Loucy (cell line): ENCODE measurements around the gene ZFPM1.
"Not testable (repeated sequence)": the region's sequence is repeated elsewhere in the genome, so short reads cannot be mapped to it uniquely, and the experiment has no call there.

Experiments
- H2AFZ ChIP-seq: fragments of 200-600 bp; sonication (generic); 2 replicates; pipeline ENCODE4 v1.6.0; 2016; ENCODE audit warnings: antibody characterized with exemption, mild to moderate bottlenecking, low read length, moderate library complexity
- H3F3A ChIP-seq: fragments of 200-600 bp; 2 replicates; pipeline ENCODE4 v1.6.0; 2016; ENCODE audit warnings: antibody characterized with exemption, low read depth, mild to moderate bottlenecking
- H3K27me3 ChIP-seq: fragments of 200-600 bp; sonication (generic); 2 replicates; pipeline ENCODE4 v1.6.1; 2014; ENCODE audit warnings: low read length, mild to moderate bottlenecking; ENCODE audit not compliant: insufficient read depth, poor library complexity, severe bottlenecking
- H3K36me3 ChIP-seq: fragments of 200-600 bp; sonication (generic); 2 replicates; pipeline ENCODE4 v1.6.1; 2016; ENCODE audit warnings: low read length; ENCODE audit not compliant: insufficient read depth
- H3K4me1 ChIP-seq: fragments of 200-600 bp; sonication (generic); 2 replicates; pipeline ENCODE4 v1.5.1; 2014; ENCODE audit warnings: low read length, mild to moderate bottlenecking; ENCODE audit not compliant: insufficient read depth, poor library complexity, severe bottlenecking
- H3K4me2 ChIP-seq: fragments of 200-600 bp; sonication (generic); 2 replicates; pipeline ENCODE4 v1.6.0; 2014; ENCODE audit warnings: antibody characterized with exemption, low read length, low read depth, mild to moderate bottlenecking; ENCODE audit not compliant: poor library complexity, severe bottlenecking
- H3K4me3 ChIP-seq: fragments of 200-600 bp; sonication (generic); 2 replicates; pipeline ENCODE4 v1.5.1; 2014; ENCODE audit warnings: low read length, mild to moderate bottlenecking, mixed read lengths; ENCODE audit not compliant: poor library complexity, severe bottlenecking
- H3K79me2 ChIP-seq: fragments of 200-600 bp; sonication (generic); 2 replicates; pipeline ENCODE4 v1.6.1; 2014; ENCODE audit warnings: low read length; ENCODE audit not compliant: insufficient read depth
- H3K9ac ChIP-seq: fragments of 200-600 bp; sonication (generic); 2 replicates; pipeline ENCODE4 v1.6.0; 2014; ENCODE audit warnings: mild to moderate bottlenecking, low read depth, low read length, moderate library complexity; ENCODE audit not compliant: poor library complexity, severe bottlenecking
- H3K9me2 ChIP-seq: fragments of 200-600 bp; sonication (generic); replicated peaks from 2 replicates; pipeline ENCODE4 v1.6.1; 2016; ENCODE audit warnings: low read depth, low read length, mixed read lengths
- H3K9me3 ChIP-seq: fragments of 200-600 bp; sonication (generic); 2 replicates; pipeline ENCODE4 v1.6.1; 2014; ENCODE audit warnings: mild to moderate bottlenecking, antibody characterized with exemption, low read length, low read depth; ENCODE audit not compliant: insufficient read depth
- H4K20me1 ChIP-seq: fragments of 200-600 bp; sonication (generic); 2 replicates; pipeline ENCODE4 v1.6.0; 2014; ENCODE audit warnings: antibody characterized with exemption, low read length, mild to moderate bottlenecking; ENCODE audit not compliant: insufficient read depth, poor library complexity, severe bottlenecking
- CTCF ChIP-seq: fragments of 200-600 bp; sonication (generic); conservative IDR thresholded peaks from 2 replicates; pipeline ENCODE4 v1.5.1; 2014; ENCODE audit warnings: mild to moderate bottlenecking, antibody characterized with exemption, low read length
- EZH2phosphoT487 ChIP-seq: fragments of 200-600 bp; IDR thresholded peaks from 2 replicates; pipeline ENCODE4 v1.6.1; 2018; ENCODE audit warnings: antibody characterized with exemption, mild to moderate bottlenecking, moderate library complexity, borderline replicate concordance

The ZFPM1 gene

GRCh38 chr16:88515371-88515770 lies 62.3 kb downstream of the ZFPM1 start:
- TF ChIP-seq CTCF = no peak
- no peak for TF ChIP-seq EZH2phosphoT487
- Histone ChIP-seq H3K9me3 (no peaks in the 10 kb centered on the region), H3K9ac (no peak overlapping the region), H3K79me2 (no peaks in the 10 kb centered on the region), H2AFZ (no peak overlapping the region), H3K4me3 (no peak overlapping the region), H3F3A (no peaks in the 10 kb centered on the region), H3K36me3 (no peaks in the 10 kb centered on the region; the same call in 1 of the 2 replicates), H3K27me3 (no peaks in the 10 kb centered on the region), H3K4me2 (no peak overlapping the region), H3K9me2 (no peaks in the 10 kb centered on the region), H3K4me1 (no peaks in the 10 kb centered on the region), H4K20me1 (no peaks in the 10 kb centered on the region)

- no peaks in the 10 kb centered on the region for H3K79me2 ChIP-seq
- no peak overlapping the region for H3K4me2 ChIP-seq
- H3F3A ChIP-seq = no peaks in the 10 kb centered on the region
- TF ChIP-seq CTCF = no peak
- TF ChIP-seq EZH2phosphoT487 = no peak
- no peaks in the 10 kb centered on the region for H4K20me1 ChIP-seq
- H3K36me3 ChIP-seq = no peaks in the 10 kb centered on the region; the same call in 1 of the 2 replicates
- H2AFZ ChIP-seq = no peak overlapping the region
- H3K4me3 ChIP-seq = no peak overlapping the region
- H3K9ac ChIP-seq = no peak overlapping the region
- no peaks in the 10 kb centered on the region for H3K9me2 ChIP-seq
- no peaks in the 10 kb centered on the region for H3K4me1 ChIP-seq
- no peaks in the 10 kb centered on the region for H3K27me3 ChIP-seq
- no peaks in the 10 kb centered on the region for H3K9me3 ChIP-seq
Observed at GRCh38 chr16:88515925-88516594, 63.0 kb downstream of the ZFPM1 start.

GRCh38 chr16:88516601-88517061 lies 63.6 kb downstream of the ZFPM1 start:
- Histone ChIP-seq H3K4me3 (no peak overlapping the region), H3F3A (no peaks in the 10 kb centered on the region), H3K4me2 (no peak overlapping the region), H3K36me3 (no peaks in the 10 kb centered on the region; the same call in 1 of the 2 replicates), H3K9ac (no peak overlapping the region), H3K9me3 (no peaks in the 10 kb centered on the region), H4K20me1 (no peaks in the 10 kb centered on the region), H3K79me2 (no peaks in the 10 kb centered on the region), H2AFZ (no peak overlapping the region), H3K27me3 (no peaks in the 10 kb centered on the region), H3K9me2 (no peaks in the 10 kb centered on the region), H3K4me1 (no peaks in the 10 kb centered on the region)
- no peak for TF ChIP-seq EZH2phosphoT487
- no peak for TF ChIP-seq CTCF

- H4K20me1 ChIP-seq, H3K9ac ChIP-seq, H3K4me2 ChIP-seq, H3K27me3 ChIP-seq, H3K4me1 ChIP-seq, H3F3A ChIP-seq, H3K36me3 ChIP-seq, H3K79me2 ChIP-seq, H3K9me2 ChIP-seq, H2AFZ ChIP-seq, H3K9me3 ChIP-seq, H3K4me3 ChIP-seq: not testable (repeated sequence)
Observed at GRCh38 chr16:88517208-88517774, 64.2 kb downstream of the ZFPM1 start.

GRCh38 chr16:88518411-88519111 lies 65.5 kb downstream of the ZFPM1 start:
- H3K4me1 ChIP-seq, H3K27me3 ChIP-seq, H4K20me1 ChIP-seq, H3K4me2 ChIP-seq, H3K9ac ChIP-seq, H2AFZ ChIP-seq, H3F3A ChIP-seq, H3K79me2 ChIP-seq, H3K36me3 ChIP-seq, H3K4me3 ChIP-seq, H3K9me3 ChIP-seq, H3K9me2 ChIP-seq: not testable (repeated sequence)
